NT2/D1 (cell line): ENCODE results near the gene MAGI2.

ENCODE experiments used
- SUZ12 ChIP-seq: IDR thresholded peaks from 2 replicates; pipeline ENCODE4 v1.6.1; 2011; ENCODE audit not compliant: insufficient read length, insufficient read depth; ENCODE audit errors: extremely low read depth
- YY1 ChIP-seq: IDR thresholded peaks from 2 replicates; pipeline ENCODE4 v1.6.1; 2011; ENCODE audit not compliant: insufficient read length, insufficient read depth
- ZNF274 ChIP-seq: IDR thresholded peaks from 2 replicates; pipeline ENCODE4 v1.6.1; 2011; ENCODE audit warnings: mild to moderate bottlenecking, low read depth, low read length

- TF ChIP-seq ZNF274 (no peak), SUZ12 (no peak), YY1 (no peak)
These were observed 611.4 kb downstream of the MAGI2 start for GRCh38 chr7:78842068-78842467.
